HEK293 (cell line): Measurements from ENCODE around the gene CASP2.

Experiments
- CTCF ChIA-PET: fragments of 350-600 bp; formaldehyde crosslinking; extraction: SDS; loops from one replicate; lab custom pipeline; 2021; ENCODE audit warnings: antibody characterized with exemption; lab: Yijun Ruan, JAX
- POLR2A ChIA-PET: fragments of 300-600 bp; formaldehyde crosslinking; extraction: SDS; loops from one replicate; lab custom pipeline; 2020; ENCODE audit warnings: antibody characterized with exemption, inconsistent platforms; lab: Yijun Ruan, JAX
- H3K27ac ChIP-seq: fragments of 200-500 bp; sonication (Bioruptor generic); 2 replicates; pipeline ENCODE4 v1.5.1; 2014; ENCODE audit warnings: low read depth, low read length, control low read depth, inconsistent platforms; ENCODE audit errors: extremely low read depth
- H3K36me3 ChIP-seq, 2 experiments: fragments of 200-500 bp in 1 of 2; sonication (Bioruptor generic) in 1 of 2; 1 replicate in 1 of 2; 2 replicates in 1 of 2; pipeline ENCODE4 v1.5.1; 2014 to 2017; ENCODE audit warnings: inconsistent platforms in 2 of 2, low read length in 2 of 2; ENCODE audit not compliant: control insufficient read depth in 2 of 2, insufficient read depth in 1 of 2
- H3K4me1 ChIP-seq: fragments of 200-500 bp; sonication (Bioruptor generic); 2 replicates; pipeline ENCODE4 v1.5.1; 2014; ENCODE audit warnings: mild to moderate bottlenecking, low read length, inconsistent platforms; ENCODE audit not compliant: control insufficient read depth, insufficient read depth
- H3K4me3 ChIP-seq: 2 replicates; pipeline ENCODE4 v1.5.1; 2011; ENCODE audit warnings: low read depth, mild to moderate bottlenecking, control low read depth, low read length, moderate library complexity
- H3K9me3 ChIP-seq: fragments of 200-500 bp; sonication (Bioruptor generic); 2 replicates; pipeline ENCODE4 v1.5.1; 2014; ENCODE audit warnings: low read depth, low read length, inconsistent platforms; ENCODE audit not compliant: control insufficient read depth, insufficient read depth
- EGR2 ChIP-seq: fragments of 450-650 bp; formaldehyde crosslinking; IDR thresholded peaks from 2 replicates; pipeline ENCODE4 v1.5.1; 2016; ENCODE audit warnings: low read depth, missing biosample characterization, missing genetic modification characterization
- KLF16 ChIP-seq: fragments of 450-650 bp; formaldehyde crosslinking; IDR thresholded peaks from 2 replicates; pipeline ENCODE4 v1.5.1; 2017; ENCODE audit warnings: missing biosample characterization, missing genetic modification characterization
- OSR2 ChIP-seq: fragments of 450-650 bp; formaldehyde crosslinking; IDR thresholded peaks from 2 replicates; pipeline ENCODE4 v1.5.1; 2016; ENCODE audit warnings: missing biosample characterization, missing genetic modification characterization
- PBX3 ChIP-seq: sonication (generic); formaldehyde crosslinking; IDR thresholded peaks from 2 replicates; pipeline ENCODE4 v1.8.1; 2022; ENCODE audit warnings: mild to moderate bottlenecking, moderate library complexity, missing genetic modification reagents
- ZFHX2 ChIP-seq: fragments of 450-650 bp; formaldehyde crosslinking; conservative IDR thresholded peaks from 2 replicates; pipeline ENCODE4 v1.5.1; 2016; ENCODE audit warnings: missing biosample characterization, missing genetic modification characterization
- ZNF112 ChIP-seq: fragments of 450-650 bp; formaldehyde crosslinking; IDR thresholded peaks from 2 replicates; pipeline ENCODE4 v1.5.0; 2017; ENCODE audit warnings: missing biosample characterization, missing genetic modification characterization
- ZNF133 ChIP-seq: fragments of 450-650 bp; formaldehyde crosslinking; IDR thresholded peaks from 2 replicates; pipeline ENCODE4 v1.5.1; 2016; ENCODE audit warnings: missing biosample characterization, missing genetic modification characterization
- ZNF221 ChIP-seq: fragments of 450-650 bp; formaldehyde crosslinking; IDR thresholded peaks from 2 replicates; pipeline ENCODE4 v1.5.1; 2017; ENCODE audit warnings: missing biosample characterization, missing genetic modification characterization, borderline replicate concordance
- ZNF501 ChIP-seq: fragments of 450-650 bp; formaldehyde crosslinking; IDR thresholded peaks from 2 replicates; pipeline ENCODE4 v1.5.1; 2016; ENCODE audit warnings: missing biosample characterization, missing genetic modification characterization
- ZNF521 ChIP-seq: fragments of 450-650 bp; formaldehyde crosslinking; IDR thresholded peaks from 2 replicates; pipeline ENCODE4 v1.5.1; 2017; ENCODE audit warnings: missing biosample characterization, mild to moderate bottlenecking, missing genetic modification characterization
- ZNF596 ChIP-seq: fragments of 450-650 bp; IDR thresholded peaks from 2 replicates; pipeline ENCODE4 v1.5.0; 2018; ENCODE audit warnings: missing biosample characterization, mild to moderate bottlenecking, missing genetic modification characterization, moderate library complexity
- ZNF629 ChIP-seq: fragments of 450-650 bp; formaldehyde crosslinking; IDR thresholded peaks from 2 replicates; pipeline ENCODE4 v1.5.1; 2017; ENCODE audit warnings: missing biosample characterization, missing genetic modification characterization
- ZNF692 ChIP-seq: fragments of 450-650 bp; formaldehyde crosslinking; IDR thresholded peaks from 2 replicates; pipeline ENCODE4 v1.5.1; 2016; ENCODE audit warnings: missing biosample characterization, missing genetic modification characterization
- ZNF707 ChIP-seq: fragments of 450-650 bp; formaldehyde crosslinking; IDR thresholded peaks from 2 replicates; pipeline ENCODE4 v1.5.1; 2016; ENCODE audit warnings: missing biosample characterization, missing genetic modification characterization
- ZNF791 ChIP-seq: fragments of 450-650 bp; formaldehyde crosslinking; IDR thresholded peaks from 2 replicates; pipeline ENCODE4 v1.5.1; 2016; ENCODE audit warnings: missing biosample characterization, missing genetic modification characterization
- ZNF830 ChIP-seq: fragments of 450-650 bp; IDR thresholded peaks from 2 replicates; pipeline ENCODE4 v1.5.0; 2018; ENCODE audit warnings: missing biosample characterization, missing genetic modification characterization, low read depth, mild to moderate bottlenecking, moderate library complexity
- ZNF843 ChIP-seq: fragments of 450-650 bp; formaldehyde crosslinking; IDR thresholded peaks from 2 replicates; pipeline ENCODE4 v1.5.1; 2016; ENCODE audit warnings: missing biosample characterization, missing genetic modification characterization
- ZSCAN16 ChIP-seq: fragments of 450-650 bp; formaldehyde crosslinking; IDR thresholded peaks from 2 replicates; pipeline ENCODE4 v1.5.1; 2016; ENCODE audit warnings: missing biosample characterization, missing genetic modification characterization

The CASP2 gene

GRCh38 chr7:143351574-143351973 is 63.4 kb downstream of the CASP2 start (continued):
- no peak for TF ChIP-seq ZNF692 (tag by site-specific recombination)
- TF ChIP-seq EGR2, result no peak
- no peak for TF ChIP-seq PBX3 (CRISPR knock-in tag)
- TF ChIP-seq KLF16 (tag by site-specific recombination), result no peak
- no peak for TF ChIP-seq ZNF830 (tag by site-specific recombination)
- TF ChIP-seq ZNF629 (tag by site-specific recombination), result no peak
- TF ChIP-seq, all 188 proteins: peak for 0

DNA sequence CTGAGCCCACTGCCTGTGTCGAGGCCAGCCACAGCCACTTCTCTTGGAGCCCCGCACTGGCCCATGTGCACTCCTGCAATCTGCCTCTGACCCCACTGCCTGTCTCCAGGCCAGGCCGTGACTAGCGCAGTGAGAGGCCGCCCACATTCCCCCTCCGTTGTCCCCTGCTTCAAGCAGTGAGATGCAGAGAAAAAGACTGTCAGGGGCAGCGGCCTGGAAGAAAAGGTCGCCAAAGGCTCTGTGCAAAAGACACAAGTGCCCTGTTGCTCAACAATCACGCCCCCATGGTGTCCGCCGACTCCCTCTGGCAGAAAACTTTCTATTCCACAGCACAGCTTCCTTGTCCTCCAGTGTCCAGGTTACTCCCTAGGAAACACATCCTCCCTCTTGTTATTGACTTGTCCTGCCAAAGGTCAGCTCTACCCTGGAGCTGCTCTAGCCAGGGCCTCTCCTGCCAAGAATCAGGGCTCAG is 64.4 kb downstream of the CASP2 start:
- H3K36me3 ChIP-seq, result peaks cover 0 to 23% of the 10 kb centered on the region in 2 experiments; a peak in 1 of 3 replicates
- ChIA-PET POLR2A (no interaction called here), CTCF (interaction anchor here (0.6 kb wide), 1 partner anchor 38 kb away, joined by 3 read pairs; no protein-coding TSS in a partner anchor)
- no peak for TF ChIP-seq OSR2 (tag by site-specific recombination)
- TF ChIP-seq ZSCAN16 (tag by site-specific recombination), result no peak
- TF ChIP-seq ZFHX2 (tag by site-specific recombination), result peak; percentile 43
- TF ChIP-seq EGR2, result peak; percentile 58
- H3K9me3 ChIP-seq, result no peaks in the 10 kb centered on the region
- H3K4me1 ChIP-seq, result no peaks in the 10 kb centered on the region
- H3K27ac ChIP-seq, result no peak overlapping the region
- H3K4me3 ChIP-seq, result no peak overlapping the region

DNA sequence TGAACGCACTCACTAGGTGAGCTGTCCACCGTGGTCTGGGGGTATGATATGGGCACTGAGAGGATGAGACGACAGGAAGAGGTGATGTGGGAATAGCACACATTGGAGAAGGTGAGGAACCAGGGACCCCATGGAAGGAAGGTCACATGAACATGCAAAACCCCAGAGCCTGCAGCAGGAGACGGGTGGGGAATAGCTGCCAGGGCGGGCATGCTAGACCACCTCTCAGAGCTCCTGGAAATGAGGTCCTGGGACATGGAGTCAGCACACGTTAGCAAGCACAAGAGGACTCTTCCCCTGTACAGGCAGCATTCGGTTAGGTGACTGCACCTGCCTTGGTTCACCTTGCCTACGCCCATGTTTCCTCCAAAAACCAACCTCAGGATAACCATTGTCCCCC is 66.2 kb downstream of the CASP2 start:
- Histone ChIP-seq H3K9me3 (no peaks in the 10 kb centered on the region), H3K4me1 (no peaks in the 10 kb centered on the region), H3K4me3 (no peak overlapping the region), H3K27ac (no peak overlapping the region), H3K36me3 (peaks cover 0 to 32% of the 10 kb centered on the region in 2 experiments; a peak in 1 of 3 replicates)
- ChIA-PET CTCF (interaction anchor here (0.7 to 1.0 kb wide), 2 partner anchors 10 to 53 kb away, joined by 3 read pairs; no protein-coding TSS in a partner anchor), POLR2A (interaction anchor here (0.5 kb wide), 1 partner anchor 10 kb away, joined by 6 read pairs; no protein-coding TSS in a partner anchor)
- no peak for TF ChIP-seq ZNF791 (tag by site-specific recombination)
- no peak for TF ChIP-seq ZNF221 (tag by site-specific recombination)
- TF ChIP-seq ZNF707 (tag by site-specific recombination), result no peak
- no peak for TF ChIP-seq ZNF133 (tag by site-specific recombination)
- no peak for TF ChIP-seq ZNF112 (tag by site-specific recombination)
- no peak for TF ChIP-seq ZNF501 (tag by site-specific recombination)
- TF ChIP-seq ZNF521, result no peak
- no peak for TF ChIP-seq ZNF596

DNA sequence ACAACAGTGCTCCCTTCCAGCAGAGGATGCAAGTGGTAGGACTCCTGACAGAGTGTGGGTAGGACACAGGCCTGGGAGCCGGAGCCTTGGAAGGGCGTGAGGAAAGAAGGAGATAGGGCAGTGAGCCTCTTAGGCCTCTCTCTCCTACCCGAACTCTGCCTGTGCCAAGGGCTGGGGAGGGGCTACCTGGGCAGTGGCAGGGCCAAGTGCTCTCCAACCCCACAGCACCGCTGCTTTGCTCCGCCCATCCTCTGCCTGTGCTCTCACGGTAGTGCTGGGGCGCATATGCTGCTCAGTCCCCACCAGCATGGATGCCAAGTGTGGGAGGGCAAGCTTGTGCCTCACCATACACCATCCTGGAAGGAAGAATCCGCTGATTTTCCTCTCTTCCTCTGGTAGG is 66.8 kb downstream of the CASP2 start:
- POLR2A ChIA-PET, result interaction anchor here (0.7 kb wide), 1 partner anchor 37 kb away, joined by 3 read pairs; no protein-coding TSS in a partner anchor
- TF ChIP-seq ZNF843 (tag by site-specific recombination), result no peak
- no peak overlapping the region for H3K27ac ChIP-seq
- H3K4me3 ChIP-seq, result no peak overlapping the region
- CTCF ChIA-PET, result interaction anchor here (0.6 to 2.0 kb wide), 3 partner anchors 10 to 554 kb away, joined by 3 to 5 read pairs (median 3); no protein-coding TSS in a partner anchor
- no peaks in the 10 kb centered on the region for H3K4me1 ChIP-seq
- no peaks in the 10 kb centered on the region for H3K9me3 ChIP-seq
- H3K36me3 ChIP-seq, result peaks cover 0 to 32% of the 10 kb centered on the region in 2 experiments; a peak in 1 of 3 replicates
